Activated naive CD4-positive, alpha-beta T cell (primary cell): Measurements from ENCODE around the gene LINC01488.

Source experiments
- DNase-seq, 4 experiments: peaks; one replicate each; lab custom pipeline; 2025; lab: John Stamatoyannopoulos, UW

The LINC01488 gene

DNA sequence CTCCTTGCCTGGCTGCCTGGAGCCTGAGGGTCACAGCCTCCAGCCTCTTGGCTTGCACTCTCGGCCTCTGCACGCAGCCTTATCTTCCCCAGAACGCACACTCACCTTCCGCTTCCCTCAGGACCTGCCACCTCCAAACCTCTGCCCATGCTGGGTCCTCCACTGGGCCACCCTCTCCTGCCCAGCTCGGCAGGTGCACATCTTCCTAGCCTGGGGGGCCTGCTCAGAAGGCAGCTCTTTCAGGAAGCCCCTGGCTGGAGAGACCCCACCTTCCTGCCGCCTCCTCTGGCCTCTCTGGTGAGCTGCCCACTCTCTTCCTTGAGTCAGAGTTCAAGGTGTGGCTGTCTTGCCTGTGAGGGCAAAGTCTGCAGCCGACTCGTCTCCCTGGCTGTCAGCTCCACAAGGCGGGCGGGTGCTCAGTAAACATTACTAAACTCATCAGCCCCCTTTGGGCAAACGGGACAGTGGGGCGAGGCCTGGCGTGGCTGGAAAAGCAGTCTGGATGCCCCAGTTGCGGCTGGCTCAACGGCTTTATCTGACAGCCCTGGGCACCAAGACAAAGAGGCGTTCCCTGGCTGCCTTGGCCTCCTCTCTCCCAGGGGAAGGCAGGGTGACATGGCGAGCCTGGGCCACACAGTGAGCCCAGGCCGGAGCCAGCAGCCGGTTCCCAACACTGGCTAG lies 1.7 kb upstream of the LINC01488 start:
- no peak for DNase-seq

DNA sequence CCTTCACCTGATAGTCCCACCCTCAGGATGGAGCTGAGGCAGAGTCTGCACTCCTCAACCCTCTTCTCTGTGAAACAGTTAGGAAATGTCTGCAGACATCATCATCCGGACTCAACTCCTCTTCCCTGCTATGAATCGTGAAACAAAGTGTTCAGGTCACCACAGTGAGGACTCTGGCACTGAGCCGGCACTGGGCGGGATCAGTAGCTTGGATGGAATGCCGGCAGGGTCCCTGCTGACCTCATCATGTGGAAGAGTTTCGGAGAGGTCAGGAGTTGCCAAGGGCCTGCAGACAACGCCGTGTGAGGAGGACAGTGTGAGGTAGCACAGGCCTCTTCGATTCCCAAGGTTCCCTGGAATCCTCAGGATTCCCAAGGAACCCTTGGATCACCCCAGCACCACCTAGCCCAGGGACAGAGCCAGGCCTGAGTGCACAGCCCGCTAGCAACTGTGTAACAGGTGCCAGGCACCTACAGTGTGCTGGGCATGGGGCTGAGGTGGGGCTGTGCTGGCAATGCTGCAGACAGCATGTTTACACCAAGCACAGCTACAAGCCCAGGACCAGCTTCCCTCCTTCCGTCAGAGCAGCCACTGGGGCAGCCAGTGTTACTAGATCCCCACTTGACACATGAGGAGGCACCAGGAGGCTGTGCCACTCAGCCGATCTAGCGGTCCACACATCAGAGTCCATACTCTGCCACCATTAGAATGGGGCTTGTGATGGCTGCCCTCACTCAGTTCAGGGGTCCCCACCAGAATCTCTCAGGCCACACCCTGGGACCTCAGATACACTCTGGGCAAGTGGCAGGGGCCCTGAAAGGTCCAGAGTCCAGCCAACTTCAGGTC lies 693 bp upstream of the LINC01488 start:
- no peak for DNase-seq

DNA sequence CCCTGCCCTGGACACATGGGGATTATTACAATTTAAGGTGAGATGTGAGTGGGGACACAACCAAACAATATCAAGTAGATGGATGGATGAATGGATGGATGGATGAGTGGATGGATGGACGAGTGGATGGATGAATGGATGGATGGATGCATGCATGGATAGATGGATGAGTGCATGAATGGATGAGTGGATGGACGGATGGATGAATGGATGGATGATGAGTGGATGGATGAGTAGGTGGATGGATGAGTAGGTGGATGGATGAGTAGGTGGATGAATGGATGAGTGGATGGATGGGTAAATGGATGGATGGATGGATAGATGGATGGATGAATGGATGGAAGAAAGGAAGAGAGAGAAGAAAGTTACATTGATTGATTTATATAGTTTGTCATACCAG lies 859 bp downstream of the LINC01488 start:
- DNase-seq, result no peak

DNA sequence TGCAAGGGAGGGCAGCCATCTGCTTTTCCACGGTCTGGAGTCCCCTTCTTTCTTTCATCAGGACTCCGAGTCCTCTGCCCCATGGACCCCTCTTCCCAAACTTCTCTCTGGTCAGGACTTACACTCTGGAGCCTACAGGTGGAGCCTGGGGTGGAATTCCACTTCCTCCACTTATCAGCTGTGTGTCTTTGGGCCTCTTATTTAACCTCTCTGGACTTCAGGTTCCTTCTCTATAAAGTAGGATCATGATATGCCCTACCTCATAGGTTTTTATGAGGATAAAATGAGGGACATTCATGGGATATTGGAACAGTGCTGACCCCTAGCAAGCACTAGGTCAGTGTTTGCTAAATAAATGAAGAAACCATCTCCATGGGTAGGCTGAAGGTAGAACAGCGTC lies 1.7 kb downstream of the LINC01488 start:
- DNase-seq, result no peak

DNA sequence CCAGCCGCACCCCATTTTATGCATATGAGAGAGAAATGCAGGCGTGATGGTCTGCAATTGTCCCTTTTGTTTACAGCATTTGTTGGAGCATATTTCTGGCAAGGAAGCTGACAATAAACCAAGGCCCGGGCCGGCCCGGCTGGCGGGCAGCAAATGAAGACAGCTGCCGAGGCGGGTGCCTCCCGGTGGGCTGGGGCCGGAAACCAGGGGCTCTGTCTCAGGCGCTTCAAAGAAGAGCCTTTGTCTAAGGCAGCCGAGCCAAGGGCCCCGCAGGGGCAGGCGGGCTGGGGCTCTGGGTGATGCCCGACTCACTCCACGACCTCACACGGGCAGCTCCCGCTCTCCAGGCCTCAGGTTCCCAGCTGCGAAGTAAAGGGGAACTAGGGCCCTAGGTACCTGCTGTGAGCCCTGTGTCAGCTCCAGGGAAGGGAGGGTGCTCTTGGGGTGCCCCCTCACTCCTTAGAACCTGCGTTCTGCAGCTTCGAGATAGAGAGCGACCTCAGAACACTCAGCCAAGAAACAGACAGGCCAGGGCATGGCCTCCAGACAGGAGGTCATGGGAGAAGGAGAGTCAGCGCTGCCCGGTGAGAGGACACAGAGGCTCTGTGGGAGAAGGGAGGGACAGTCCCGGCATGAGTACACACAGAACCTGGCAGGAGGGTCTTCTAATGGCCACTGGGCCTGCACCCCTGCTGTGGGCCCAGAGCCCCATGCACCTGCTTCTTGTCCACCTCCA lies 2.4 kb downstream of the LINC01488 start:
- no peak for DNase-seq

DNA sequence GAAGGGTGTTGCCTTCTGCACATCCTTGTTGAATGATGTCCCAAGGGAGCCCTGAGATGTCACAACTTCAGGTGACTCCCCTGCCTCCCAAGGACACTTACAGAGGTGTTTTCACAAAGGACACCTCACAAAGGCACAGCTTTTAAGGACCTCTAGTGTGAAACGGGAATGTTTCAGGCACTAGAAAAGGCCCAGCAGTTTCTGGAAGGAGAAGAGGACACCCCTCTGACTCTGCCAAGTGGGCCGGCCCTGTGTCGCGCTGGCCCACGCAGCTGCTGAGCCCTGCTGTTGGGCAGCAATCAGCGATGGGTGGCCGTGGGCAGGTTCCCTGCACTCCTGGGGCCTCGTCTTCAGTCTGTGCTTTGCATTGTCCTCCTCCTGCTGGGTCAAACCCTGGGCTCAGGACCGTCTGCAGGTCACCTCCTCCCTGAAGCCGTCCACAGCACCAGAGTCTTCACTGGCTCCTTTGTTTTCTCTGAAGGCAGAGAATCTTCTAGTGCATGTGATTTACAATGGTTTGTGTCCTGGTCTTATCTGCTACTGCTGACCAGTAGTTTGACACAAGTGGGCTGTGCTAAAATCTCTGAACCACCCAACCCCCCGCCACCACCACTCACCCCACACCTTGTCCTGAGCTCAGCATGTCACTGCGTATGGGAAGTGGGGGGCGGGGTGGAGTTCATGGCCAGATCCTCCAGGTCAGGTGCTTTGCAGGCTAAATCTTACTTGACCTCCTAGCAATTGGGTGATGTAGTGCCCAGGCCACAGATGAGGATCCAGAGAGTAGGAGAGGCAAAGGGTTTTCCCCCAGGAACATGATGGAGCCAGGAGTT lies 3.2 kb downstream of the LINC01488 start:
- no peak for DNase-seq

DNA sequence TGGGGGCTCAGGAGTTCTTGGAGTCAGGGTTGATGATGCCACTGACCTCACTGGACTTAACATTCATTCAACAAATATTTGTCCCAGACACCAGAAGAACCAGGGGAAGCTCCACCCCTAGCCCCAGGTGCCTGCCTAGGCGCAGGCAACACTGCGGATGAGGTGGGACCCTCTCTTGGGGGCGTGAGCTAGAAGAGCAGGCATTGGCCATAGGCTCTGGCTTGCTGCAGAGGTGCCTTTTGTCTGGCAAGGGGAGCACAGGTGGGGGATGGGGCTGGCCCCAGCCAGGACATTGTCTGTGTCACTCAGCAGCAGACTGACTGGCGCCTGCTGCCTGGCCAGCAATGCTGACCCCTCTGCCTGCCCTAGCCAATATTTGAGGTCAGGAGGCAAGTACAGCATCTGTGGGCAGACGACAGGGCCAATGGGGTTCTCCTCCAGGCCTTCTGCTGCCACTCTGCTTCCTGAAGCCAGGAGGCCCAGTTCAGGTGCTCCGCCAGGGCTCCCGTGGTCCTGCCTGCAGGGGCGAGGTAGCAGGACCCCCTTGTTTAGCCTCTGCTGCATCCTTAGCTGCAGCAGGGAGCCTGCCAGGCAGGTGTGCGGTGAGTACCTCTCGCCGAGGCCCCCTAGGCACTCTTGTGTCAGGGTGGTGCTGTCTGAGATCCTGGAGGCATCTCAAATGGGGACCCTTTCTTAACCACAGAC lies 4.0 kb downstream of the LINC01488 start:
- no peak for DNase-seq

DNA sequence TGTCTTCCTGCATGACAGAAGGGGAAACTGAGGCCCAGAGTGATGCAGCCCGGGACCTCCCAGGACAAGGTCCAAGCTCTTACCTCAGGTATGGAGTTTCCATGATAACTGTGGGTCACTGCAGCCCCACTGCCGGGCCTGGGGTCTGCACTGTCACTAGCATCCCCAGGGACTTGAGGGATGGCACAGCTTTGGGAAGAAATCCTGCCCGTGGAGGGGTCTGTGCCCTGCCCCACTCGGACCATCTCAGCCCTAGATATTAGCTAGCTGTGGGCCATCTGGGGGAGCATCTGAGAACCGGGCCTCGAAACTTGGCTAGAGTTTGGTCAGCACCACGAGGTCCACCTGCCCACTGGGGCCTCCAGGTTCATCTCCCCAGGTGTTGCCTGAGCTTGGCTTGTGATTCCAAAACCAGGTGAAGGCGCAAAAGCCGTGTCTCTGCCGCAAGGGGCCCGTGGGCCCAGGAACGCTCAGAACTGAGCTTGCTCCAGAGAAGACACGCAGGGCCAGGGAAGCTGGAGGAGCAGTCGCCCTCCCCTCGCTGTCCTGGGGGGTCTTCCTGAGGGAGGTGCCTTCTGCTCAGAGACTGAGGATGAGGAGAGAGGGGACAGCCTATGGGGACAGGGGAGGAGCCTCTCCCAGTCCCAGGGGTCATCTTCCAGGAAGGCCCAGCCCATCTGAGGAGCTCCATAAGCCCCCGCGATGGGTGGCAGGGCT lies 4.8 kb downstream of the LINC01488 start:
- no peak for DNase-seq

DNA sequence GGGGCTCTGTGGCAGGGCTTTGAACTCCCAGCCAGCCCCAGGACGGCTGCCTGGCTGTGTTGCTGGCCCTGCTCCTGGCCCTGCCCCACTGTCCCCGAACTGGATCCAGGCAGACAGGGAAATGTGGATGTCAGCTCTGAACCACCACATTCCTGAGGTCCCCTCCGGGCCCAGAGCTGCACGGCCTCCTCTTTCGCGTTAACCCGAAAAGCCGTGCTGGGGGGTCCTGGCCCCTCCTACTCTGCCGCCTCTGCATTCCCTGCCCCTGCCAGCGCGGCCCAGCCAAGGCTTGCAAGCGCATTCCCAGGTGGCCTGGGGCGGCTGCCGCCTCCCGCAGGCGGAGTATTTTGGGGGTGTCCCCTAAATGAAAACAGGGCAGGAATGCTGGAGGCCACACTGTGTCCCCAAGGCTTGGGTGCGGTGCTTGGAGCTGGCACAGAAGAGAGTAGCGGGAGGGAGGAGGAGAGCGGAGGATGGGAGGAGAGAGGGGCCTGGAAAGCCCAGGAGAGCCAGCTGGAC lies 5.4 kb downstream of the LINC01488 start:
- no peak for DNase-seq

DNA sequence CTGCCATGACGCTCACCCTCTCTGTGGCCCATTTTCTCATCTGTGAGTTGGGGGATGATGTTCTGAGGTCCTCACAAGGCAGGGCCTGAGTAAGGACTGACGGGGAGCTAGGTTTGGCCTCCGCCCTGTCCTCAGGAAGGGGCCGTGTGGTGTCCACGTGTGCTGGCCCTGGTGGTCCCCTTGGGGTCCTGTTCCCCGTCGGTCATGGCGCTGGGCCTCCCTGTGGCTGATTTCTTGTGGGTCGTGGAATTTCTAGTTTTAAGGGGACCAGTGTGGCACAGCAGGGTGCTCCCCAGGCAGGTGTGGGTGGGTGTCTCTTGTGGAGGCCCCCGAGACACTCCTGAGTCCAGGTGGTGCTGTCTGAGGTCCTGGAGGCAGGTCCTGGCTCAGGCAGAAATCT lies 5.9 kb downstream of the LINC01488 start:
- DNase-seq, result no peak

DNA sequence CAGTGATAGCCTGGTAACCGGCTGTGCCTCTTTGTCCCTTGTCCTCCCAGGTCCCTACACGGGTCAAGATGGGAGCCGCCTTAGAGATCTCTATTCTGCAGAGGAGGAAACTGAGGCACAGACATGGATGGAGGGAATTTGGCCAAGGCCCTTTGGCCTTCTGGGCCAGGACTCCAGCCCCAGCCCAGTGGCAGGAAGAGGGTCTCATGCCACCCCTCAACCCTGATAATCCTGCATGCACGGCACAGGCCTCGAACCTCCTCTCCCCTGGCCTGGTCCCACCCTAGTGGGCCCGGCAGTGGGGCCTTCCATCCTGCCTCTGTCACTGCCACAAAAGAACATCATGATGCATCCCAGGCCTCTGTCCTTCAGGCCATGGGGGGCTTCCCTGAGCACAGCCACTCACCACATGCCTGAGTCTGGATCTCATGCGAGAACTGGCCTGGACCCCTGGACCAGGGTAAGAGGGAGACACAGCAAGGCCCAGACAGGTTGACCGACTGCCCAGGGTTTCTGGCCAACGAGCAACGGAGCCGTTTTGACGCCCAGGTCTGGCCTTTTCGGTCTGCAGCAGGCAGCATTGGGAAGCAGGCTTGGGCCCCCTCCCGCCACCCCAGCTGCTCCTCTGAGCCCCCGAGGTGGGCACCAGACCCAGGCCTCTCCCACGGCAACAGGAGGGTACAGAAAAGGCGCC lies 6.5 kb downstream of the LINC01488 start:
- no peak for DNase-seq

DNA sequence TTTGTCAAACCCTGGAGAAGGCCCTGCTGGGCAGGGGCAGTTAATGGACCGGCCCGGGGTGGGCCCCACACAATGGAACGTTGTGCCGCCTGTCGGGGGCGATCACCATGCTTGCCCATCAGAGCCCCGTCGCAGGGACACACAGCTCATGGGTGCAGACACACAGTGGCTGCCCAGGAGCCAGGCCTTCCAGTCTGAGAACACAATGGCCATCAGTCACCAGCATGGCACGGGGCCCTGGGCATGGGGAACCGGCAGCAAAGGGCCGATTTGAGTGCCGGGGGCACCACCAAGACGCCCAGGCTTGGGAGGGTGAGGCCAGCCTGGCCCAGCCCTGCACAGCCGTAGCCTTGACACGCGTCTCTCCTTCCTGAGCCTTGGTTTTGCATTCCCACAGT lies 7.1 kb downstream of the LINC01488 start:
- DNase-seq, result no peak

DNA sequence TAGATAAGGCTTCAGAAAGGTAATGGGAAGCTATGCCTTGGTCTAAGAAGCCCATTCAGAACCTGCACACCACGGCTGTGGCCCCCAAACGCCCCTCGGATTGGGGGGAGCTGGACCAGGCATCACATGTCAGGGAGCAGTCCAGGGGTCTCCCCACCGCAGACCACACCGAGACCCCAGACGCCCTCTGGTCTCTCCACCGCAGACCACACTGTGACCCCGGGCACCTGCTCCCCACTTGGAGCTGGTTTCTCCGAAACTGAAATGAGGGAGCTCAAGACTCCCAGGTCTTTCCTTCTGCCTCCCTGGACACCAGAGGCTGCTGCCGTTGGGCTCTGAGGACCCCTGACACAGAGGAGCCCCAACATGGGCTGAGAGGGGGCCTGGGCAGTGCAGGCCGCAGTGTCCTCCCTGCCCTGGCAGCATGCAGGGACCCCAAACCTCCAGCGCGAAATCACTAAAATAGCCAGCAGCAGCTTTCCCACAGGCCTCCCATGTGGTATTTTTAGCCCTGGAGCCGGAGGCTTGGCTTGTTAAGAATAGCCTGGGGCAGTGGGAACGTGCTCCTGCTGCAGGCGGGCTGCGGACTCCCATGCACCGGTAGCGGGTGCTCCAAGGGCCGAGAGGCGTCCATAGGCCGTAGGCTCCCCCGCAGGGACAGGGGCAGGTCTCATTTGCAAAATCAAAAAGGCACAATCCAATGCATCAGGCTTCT lies 7.7 kb downstream of the LINC01488 start:
- DNase-seq, result no peak

DNA sequence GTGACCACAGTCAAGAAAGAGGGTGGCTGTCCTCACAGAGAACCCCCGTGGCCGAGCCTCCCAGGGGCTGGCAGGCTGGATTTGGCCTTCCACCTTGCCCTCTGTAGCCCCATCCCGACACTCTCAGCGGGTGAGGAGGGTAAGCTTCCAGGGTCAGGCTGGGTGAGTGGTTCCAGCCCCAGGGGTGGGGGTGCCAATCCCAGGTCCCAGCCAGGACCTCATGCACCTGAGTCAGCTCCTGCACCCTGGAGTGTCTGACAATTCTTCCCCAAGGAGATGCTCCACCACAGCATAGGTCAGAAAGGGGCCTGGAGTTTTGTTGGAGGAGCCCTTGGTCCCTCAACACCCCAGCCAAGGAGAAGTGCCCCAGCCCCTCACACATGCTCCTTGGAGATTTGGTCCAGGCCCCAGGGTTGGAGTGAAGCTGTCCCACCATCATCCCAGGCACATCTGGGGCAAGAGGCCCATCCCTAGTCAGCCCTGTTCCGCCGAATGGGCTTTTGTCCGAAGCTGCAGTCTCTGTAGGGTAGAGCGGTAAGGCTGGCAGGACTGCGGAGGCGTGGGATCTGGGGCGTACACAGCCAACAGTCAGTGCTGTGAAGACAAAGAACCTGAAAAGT lies 8.4 kb downstream of the LINC01488 start:
- DNase-seq, result no peak

DNA sequence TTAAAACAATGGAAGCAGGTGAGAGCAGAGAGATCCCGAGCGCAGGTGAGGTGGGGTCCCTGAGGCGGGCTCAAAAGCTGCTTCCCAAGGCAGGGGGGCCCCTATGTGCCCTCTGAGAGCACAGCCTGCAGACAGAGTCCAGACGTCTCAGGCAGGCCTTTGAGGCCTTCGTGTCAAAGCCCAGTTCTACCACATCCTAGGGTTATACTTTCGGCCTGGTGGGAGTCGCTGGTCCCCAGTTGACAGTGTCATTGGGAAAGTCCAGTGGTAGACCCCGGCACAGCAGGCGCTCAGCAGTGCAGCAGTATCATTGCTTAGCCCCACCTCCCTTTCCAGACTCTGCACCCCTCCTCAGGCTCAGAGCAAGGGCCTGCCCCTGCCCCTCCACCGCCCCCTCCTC lies 9.1 kb downstream of the LINC01488 start:
- DNase-seq, result no peak

DNA sequence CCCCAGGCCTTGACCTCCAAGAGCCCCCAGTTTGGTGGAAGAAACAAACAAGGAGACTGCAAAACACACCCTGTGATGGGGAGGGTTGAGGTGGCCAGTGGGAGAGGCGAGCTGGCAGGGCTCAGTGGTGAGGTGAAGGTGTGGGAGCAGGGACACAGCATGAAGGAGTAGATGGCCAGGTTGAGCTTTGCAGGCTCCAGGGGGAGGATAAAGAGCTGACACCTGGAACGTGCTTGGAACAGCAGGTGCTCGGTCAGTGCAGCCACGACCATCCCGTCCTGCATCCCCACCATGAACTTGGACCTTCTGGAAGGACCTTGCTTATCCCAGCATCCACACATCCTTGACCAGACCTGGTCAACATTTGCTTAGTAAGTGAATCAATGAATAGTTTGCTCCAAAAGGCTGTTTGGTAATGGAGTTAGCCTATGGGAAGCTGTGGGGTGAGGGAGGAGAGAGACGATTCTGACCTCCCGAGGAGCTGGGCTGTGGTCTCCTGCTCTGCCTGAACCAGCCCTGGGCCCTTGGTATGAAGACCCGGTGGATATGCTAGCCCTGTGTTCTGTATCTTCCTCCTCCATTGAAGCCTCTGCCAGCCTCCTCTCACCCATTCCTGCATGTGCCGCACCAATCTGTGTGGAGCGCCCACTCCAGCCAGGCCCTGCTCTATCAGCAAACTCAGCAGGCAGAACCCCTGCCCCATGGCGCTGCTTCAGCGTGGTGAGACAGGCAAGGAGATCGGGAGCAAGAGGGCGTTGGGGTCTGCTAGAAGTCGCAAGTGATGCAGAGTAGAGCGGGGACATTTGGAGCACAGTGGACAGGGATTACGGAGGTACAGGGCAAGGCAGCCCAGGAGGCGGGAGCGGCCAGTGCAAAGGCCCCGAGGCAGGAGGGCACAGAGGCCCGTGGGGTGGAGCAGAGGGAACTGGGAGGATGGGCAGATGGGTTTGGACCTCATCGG lies 9.9 kb downstream of the LINC01488 start:
- no peak for DNase-seq

DNA sequence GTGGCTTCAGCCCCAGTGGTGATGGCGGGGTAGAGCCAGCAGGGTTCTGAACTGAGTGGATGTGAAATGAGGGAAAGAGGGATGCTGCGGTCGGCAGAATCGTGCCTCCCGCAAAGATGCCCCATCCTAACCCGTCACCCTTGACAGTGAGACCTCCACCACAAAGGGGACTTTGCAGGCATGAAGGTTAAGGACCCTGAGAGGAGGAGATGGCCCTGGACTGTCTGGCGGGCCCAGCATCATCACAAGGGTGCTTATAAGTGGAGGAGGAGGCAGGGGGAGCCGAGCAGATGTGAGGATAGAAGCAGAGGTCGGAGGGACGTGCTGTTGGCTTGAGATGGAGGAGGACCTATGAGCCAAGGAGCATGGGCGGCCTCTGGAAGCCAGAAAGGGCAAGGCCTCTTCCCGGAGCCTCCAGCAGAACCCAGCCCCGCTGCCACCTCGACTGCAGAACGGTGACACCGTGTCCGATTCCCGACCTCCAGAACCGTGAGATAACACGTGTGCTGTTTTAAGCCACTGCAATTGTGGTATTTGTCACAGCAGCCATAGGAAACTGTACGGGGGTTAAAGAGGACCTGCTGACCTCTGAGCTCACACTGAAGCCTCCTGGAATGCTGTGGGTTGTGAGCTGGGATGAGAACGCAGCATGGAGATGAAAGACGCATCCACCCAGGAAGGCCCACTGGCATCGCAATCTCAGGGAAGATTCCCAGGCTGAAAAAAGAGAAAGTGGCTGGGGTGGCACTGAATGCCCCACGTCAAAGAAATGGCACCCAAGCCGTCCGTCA lies 10.9 kb downstream of the LINC01488 start:
- no peak for DNase-seq
